ENCODE results near the gene ZNF143. TPM values are rescaled to one million over a fixed set of nuclear protein-coding genes. Genes with fewer than 3 reads are reported as not detected.

ZNF143 gene
- total and polyA plus RNA-seq, 2 donors: 27.2 to 36.6 TPM

DNA sequence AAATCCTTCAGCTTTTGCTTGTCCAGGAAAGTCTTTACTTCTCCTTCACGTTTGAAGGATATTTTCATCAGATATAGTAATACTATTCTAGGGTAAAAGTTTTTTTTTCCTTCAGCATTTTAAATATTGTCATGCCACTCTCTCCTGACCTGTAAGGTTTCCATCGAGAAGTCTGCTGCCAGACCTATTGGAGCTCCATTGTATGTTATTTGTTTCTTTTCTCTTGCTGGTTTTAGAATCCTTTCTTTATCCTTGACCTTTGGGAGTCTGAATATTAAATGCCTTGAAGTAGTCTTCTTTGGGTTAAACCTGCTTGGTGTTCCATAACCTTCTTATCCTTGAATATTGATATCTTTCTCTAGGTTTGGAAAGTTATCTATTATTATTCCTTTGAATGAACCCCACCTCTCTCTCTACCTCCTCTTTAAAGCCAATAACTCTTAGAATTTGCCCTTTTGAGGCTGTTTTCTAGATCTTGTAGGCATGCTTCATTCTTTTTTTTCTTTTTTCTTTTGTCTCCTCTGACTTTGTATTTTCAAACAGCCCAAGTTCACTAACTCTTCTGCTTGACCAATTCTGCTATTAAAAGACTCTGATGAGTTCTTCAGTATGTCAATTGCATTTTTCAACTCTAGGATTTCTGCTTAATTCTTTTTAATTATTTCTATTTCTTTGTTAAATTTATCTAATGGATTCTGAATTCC is 100.6 kb downstream of the ZNF143 start:
- over 99% methylated on average over 2 of the region's 2 CpGs for WGBS
- Histone ChIP-seq H3K36me3 (ENCODE audit: control insufficient read depth in 2 of 2, insufficient read depth in 2 of 2, low read length in 1 of 2) (no peaks in the 10 kb centered on the region), H3K9me3 (ENCODE audit: control insufficient read depth in 2 of 2, insufficient read depth in 1 of 2, low read length in 1 of 2) (peaks cover 0 to 3% of the 10 kb centered on the region in 2 donors), H3K4me1 (ENCODE audit: control insufficient read depth in 2 of 2, insufficient read depth in 2 of 2, low read length in 2 of 2) (no peaks in the 10 kb centered on the region), H3K27me3 (ENCODE audit: control insufficient read depth in 2 of 2, insufficient read depth in 1 of 2, low read length in 1 of 2) (no peaks in the 10 kb centered on the region), H3K4me3 (ENCODE audit: low read length in 2 of 2) (no peak overlapping the region), H3K27ac (ENCODE audit: low read depth in 1 of 2, low read length in 1 of 2) (no peak overlapping the region)
- no peak for DNase-seq (ENCODE audit: low read depth in 6 of 9, low spot score in 9 of 9)

DNA sequence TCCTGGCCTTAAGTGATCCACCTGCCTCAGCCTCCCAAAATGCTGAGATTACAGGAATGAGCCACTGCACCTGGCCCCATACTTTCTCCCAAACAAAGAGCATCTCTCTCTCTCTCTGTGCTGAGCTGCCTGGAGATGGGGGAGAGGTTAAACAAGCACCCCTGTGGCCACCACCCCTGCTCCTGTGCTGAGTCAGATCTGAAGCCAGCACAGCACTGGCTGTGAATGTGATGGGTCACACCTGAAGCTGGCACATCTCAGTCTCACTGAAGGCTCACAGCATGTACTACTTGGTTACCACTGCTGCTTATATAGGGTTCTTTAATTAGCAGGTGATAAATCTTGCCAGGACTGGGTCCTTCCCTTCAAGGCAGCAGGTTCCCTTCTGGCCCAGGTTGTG is 101.9 kb downstream of the ZNF143 start:
- H3K27ac ChIP-seq (ENCODE audit: low read depth in 1 of 2, low read length in 1 of 2): no peak overlapping the region
- DNase-seq (ENCODE audit: low read depth in 6 of 9, low spot score in 9 of 9): no peak
- H3K4me1 ChIP-seq (ENCODE audit: control insufficient read depth in 2 of 2, insufficient read depth in 2 of 2, low read length in 2 of 2): no peaks in the 10 kb centered on the region
- no peak overlapping the region for H3K4me3 ChIP-seq (ENCODE audit: low read length in 2 of 2)
- no peaks in the 10 kb centered on the region for H3K36me3 ChIP-seq (ENCODE audit: control insufficient read depth in 2 of 2, insufficient read depth in 2 of 2, low read length in 1 of 2)
- no peaks in the 10 kb centered on the region for H3K27me3 ChIP-seq (ENCODE audit: control insufficient read depth in 2 of 2, insufficient read depth in 1 of 2, low read length in 1 of 2)
- H3K9me3 ChIP-seq (ENCODE audit: control insufficient read depth in 2 of 2, insufficient read depth in 1 of 2, low read length in 1 of 2): peaks cover 0 to 3% of the 10 kb centered on the region in 2 donors

DNA sequence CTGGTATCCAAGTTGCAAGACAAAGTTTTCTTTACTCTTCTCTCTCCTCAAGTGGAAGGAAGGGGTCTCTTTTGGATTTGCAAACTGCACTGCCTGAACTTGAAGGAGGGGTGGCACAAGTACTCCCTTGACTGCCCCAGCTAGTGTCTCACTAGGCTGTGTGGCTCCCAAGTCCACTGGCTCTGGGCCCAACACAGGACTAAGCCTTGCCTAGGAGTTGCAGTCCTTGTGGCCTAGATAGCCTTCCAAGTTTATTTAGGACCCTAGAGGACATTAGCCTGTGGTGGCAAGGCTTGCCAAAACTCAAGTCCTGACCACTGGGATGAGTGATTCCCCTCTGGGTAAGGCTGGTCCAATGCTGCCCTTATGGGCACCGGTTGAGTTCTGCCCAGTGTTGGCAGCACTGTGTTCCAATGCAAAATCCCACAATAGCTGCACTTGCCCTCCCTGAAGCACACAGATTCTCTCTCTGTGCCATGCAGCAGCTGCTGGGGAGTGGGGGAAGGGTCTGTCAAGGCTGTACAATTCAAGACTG is 102.5 kb downstream of the ZNF143 start:
- H3K9me3 ChIP-seq (ENCODE audit: control insufficient read depth in 2 of 2, insufficient read depth in 1 of 2, low read length in 1 of 2): peaks cover 0 to 3% of the 10 kb centered on the region in 2 donors

DNA sequence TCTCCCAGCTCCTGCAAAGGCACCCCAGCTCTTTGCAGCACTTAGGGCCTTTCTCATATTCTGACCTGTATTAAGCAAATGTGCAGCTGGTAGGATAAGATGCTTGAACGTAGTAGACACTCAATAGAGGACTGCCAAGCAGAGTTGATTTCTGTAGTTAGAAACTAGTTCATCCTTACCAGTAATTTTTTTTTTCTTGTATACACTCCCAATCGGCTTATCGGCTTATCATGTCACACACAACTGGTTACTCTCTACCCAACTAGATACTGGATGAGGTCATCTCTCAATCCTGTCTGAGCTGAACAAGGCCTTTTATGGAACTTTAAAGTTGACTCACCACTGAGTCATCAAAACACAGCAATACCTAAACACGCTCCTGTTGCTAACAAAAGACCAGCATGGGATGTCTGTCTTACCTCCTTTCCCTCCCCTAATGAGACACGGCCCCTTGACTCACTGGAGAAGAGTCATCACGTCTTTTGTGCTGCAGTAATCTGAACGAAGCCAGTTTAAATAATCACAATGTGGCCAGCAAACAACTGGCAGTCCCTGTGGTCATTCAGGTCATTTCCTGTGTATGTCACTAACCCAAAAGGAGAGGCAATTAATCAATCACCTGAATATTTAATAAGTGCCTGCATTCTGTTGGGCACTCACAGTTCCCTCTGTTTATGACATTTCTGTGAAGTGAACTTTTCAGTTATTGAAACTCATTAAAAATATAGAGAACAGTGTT is 105.2 kb downstream of the ZNF143 start:
- DNase-seq (ENCODE audit: low read depth in 6 of 9, low spot score in 9 of 9): no peak
- WGBS: 78% methylated on average over 7 of the region's 7 CpGs
- H3K27ac ChIP-seq (ENCODE audit: low read depth in 1 of 2, low read length in 1 of 2): no peak overlapping the region
- no peak overlapping the region for H3K4me3 ChIP-seq (ENCODE audit: low read length in 2 of 2)
- H3K36me3 ChIP-seq (ENCODE audit: control insufficient read depth in 2 of 2, insufficient read depth in 2 of 2, low read length in 1 of 2): no peaks in the 10 kb centered on the region
- peaks cover 0 to 5% of the 10 kb centered on the region in 2 donors for H3K4me1 ChIP-seq (ENCODE audit: control insufficient read depth in 2 of 2, insufficient read depth in 2 of 2, low read length in 2 of 2)
- H3K9me3 ChIP-seq (ENCODE audit: control insufficient read depth in 2 of 2, insufficient read depth in 1 of 2, low read length in 1 of 2): peaks cover 0 to under 1% of the 10 kb centered on the region in 2 donors
- no peaks in the 10 kb centered on the region for H3K27me3 ChIP-seq (ENCODE audit: control insufficient read depth in 2 of 2, insufficient read depth in 1 of 2, low read length in 1 of 2)

More for the DNA sequence above, 102.5 kb downstream of the ZNF143 start:
- Histone ChIP-seq H3K4me3 (ENCODE audit: low read length in 2 of 2) (no peak overlapping the region), H3K27me3 (ENCODE audit: control insufficient read depth in 2 of 2, insufficient read depth in 1 of 2, low read length in 1 of 2) (no peaks in the 10 kb centered on the region), H3K36me3 (ENCODE audit: control insufficient read depth in 2 of 2, insufficient read depth in 2 of 2, low read length in 1 of 2) (no peaks in the 10 kb centered on the region), H3K27ac (ENCODE audit: low read depth in 1 of 2, low read length in 1 of 2) (no peak overlapping the region), H3K4me1 (ENCODE audit: control insufficient read depth in 2 of 2, insufficient read depth in 2 of 2, low read length in 2 of 2) (no peaks in the 10 kb centered on the region)
- no peak for DNase-seq (ENCODE audit: low read depth in 6 of 9, low spot score in 9 of 9)
- 98% methylated on average over 1 of the region's 1 CpG for WGBS

DNA sequence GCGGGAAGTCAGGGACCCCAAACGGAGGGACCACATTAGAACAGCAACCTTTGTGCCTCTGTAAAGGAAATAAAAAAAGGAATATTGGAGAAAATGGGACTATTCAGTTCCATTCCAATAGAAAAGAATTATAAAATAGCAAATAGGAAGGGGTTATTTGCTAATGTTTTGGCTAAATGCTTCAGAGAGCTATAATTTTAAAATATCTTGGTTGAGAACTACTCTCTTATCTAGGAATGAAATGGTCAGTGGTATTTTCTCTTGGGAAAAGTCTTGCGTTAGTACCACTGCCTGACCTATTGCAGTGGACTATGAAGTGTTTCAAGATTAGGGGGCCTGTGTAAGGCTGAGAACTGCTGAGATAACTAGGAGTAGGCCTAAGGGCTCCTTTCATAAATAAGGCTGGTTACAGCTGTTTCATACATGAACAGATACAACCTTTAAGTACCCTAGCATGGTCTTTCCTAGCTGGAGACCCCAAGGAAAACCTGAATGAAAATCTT is 105.8 kb downstream of the ZNF143 start:
- H3K9me3 ChIP-seq (ENCODE audit: control insufficient read depth in 2 of 2, insufficient read depth in 1 of 2, low read length in 1 of 2): no peaks in the 10 kb centered on the region
- peaks cover 0 to 5% of the 10 kb centered on the region in 2 donors for H3K4me1 ChIP-seq (ENCODE audit: control insufficient read depth in 2 of 2, insufficient read depth in 2 of 2, low read length in 2 of 2)
- H3K4me3 ChIP-seq (ENCODE audit: low read length in 2 of 2): no peak overlapping the region
- no peaks in the 10 kb centered on the region for H3K27me3 ChIP-seq (ENCODE audit: control insufficient read depth in 2 of 2, insufficient read depth in 1 of 2, low read length in 1 of 2)
- DNase-seq (ENCODE audit: low read depth in 6 of 9, low spot score in 9 of 9): no peak
- WGBS: 96% methylated on average over 3 of the region's 3 CpGs
- H3K27ac ChIP-seq (ENCODE audit: low read depth in 1 of 2, low read length in 1 of 2): no peak overlapping the region
- no peaks in the 10 kb centered on the region for H3K36me3 ChIP-seq (ENCODE audit: control insufficient read depth in 2 of 2, insufficient read depth in 2 of 2, low read length in 1 of 2)

DNA sequence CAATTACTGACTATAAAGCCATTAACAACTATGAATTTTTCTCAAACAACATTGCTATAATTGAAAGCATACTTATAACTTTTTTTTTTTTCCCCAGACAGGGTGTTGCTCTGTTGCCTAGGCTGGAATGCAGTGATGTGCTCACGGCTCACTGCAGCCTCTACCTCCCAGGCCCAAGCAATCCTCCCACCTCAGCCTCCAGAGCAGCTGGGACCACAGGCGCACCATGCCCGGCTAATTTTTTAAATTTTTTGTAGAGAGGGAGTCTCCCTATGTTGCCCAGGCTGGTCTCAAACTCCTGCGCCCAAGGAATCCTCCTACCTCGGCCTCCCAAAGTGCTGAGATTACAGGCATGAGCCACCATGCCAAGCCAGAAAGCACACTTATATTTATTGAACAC is 106.6 kb downstream of the ZNF143 start:
- H3K4me1 ChIP-seq (ENCODE audit: control insufficient read depth in 2 of 2, insufficient read depth in 2 of 2, low read length in 2 of 2): peaks cover 2 to 5% of the 10 kb centered on the region in 2 donors
- H3K27ac ChIP-seq (ENCODE audit: low read depth in 1 of 2, low read length in 1 of 2): no peak overlapping the region
- DNase-seq (ENCODE audit: low read depth in 6 of 9, low spot score in 9 of 9): no peak
- WGBS: 98% methylated on average over 5 of the region's 5 CpGs
- H3K4me3 ChIP-seq (ENCODE audit: low read length in 2 of 2): no peak overlapping the region
- H3K27me3 ChIP-seq (ENCODE audit: control insufficient read depth in 2 of 2, insufficient read depth in 1 of 2, low read length in 1 of 2): no peaks in the 10 kb centered on the region
- H3K36me3 ChIP-seq (ENCODE audit: control insufficient read depth in 2 of 2, insufficient read depth in 2 of 2, low read length in 1 of 2): no peaks in the 10 kb centered on the region
- no peaks in the 10 kb centered on the region for H3K9me3 ChIP-seq (ENCODE audit: control insufficient read depth in 2 of 2, insufficient read depth in 1 of 2, low read length in 1 of 2)

DNA sequence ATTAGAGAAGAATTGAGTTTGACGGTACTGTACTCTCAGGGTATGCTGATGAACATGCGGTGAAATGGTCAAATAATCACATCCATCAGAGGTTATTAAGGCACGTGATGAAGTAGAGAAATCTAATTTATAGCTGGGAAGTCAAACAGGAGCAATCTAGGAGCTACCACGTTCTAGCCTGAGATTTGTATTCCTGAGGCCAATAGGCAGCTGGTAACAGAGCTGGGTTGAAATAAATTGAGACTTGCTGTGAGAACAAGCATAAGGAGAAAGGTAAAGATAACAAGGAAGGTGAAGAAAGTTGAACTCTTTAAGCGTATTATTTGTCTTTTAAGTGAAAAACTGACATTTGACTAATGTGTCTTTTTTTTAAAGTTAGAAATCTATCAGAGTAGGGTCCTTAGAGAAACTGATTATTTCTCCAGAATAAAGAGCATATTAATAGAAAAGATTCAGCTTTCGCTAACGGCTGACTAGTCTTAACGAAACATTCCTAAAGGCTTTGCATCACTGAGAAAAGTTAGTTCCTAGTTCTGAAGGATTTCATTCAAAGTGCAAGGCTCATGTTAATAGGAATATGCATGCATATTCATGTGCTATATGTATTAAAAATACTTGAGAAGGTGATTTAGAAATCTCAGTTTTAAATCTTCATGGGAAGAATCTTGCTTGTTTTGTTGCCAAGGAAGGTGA is 107.5 kb downstream of the ZNF143 start:
- no peak overlapping the region for H3K27ac ChIP-seq (ENCODE audit: low read depth in 1 of 2, low read length in 1 of 2)
- peaks cover 0 to 4% of the 10 kb centered on the region in 2 donors for H3K27me3 ChIP-seq (ENCODE audit: control insufficient read depth in 2 of 2, insufficient read depth in 1 of 2, low read length in 1 of 2)
- 90% methylated on average over 8 of the region's 8 CpGs for WGBS
- H3K4me3 ChIP-seq (ENCODE audit: low read length in 2 of 2): no peak overlapping the region
- peaks cover 2 to 5% of the 10 kb centered on the region in 2 donors for H3K4me1 ChIP-seq (ENCODE audit: control insufficient read depth in 2 of 2, insufficient read depth in 2 of 2, low read length in 2 of 2)
- no peaks in the 10 kb centered on the region for H3K9me3 ChIP-seq (ENCODE audit: control insufficient read depth in 2 of 2, insufficient read depth in 1 of 2, low read length in 1 of 2)
- no peak for DNase-seq (ENCODE audit: low read depth in 6 of 9, low spot score in 9 of 9)
- H3K36me3 ChIP-seq (ENCODE audit: control insufficient read depth in 2 of 2, insufficient read depth in 2 of 2, low read length in 1 of 2): no peaks in the 10 kb centered on the region

DNA sequence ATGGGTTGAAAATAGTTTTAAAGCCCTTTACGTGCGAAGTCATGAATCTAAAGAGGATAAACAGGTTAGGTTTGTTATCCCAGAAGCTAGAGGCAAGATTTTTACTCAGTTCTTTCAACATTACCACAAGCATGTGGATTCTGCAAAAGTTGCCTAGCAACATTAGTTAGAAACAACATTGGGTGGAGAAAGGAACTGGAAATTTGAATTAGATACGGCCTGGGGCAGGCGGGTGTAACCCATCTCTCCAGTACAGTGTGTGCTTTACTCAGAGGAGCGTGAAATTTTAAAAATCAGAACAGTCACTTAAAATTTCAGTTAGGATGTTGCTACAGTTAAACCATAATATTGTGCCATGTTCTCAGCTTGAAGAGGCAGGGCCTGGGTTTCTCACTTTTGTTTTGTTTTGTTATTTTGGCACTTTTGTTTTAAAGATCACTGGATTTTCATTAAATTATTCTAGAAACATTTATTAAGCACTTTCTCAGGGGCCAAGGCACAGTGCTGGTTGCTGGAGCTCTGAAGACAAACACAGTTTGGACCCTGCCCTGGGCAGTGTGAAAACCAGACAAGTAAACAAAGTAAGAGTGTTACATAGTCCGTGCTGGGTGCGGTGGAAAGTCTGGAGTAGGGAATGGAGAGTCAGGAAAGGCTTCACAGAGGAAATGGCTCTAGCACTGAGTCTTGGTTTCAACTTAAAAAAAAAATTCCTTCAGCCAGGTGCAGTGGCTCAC is 108.2 kb downstream of the ZNF143 start:
- 80% methylated on average over 7 of the region's 7 CpGs for WGBS
- peak overlapping the region; percentile 64 to 65 for H3K27ac ChIP-seq (ENCODE audit: low read depth in 1 of 2, low read length in 1 of 2)
- peak in 1 of 9 donors; percentile 32 for DNase-seq (ENCODE audit: low read depth in 6 of 9, low spot score in 9 of 9)
- H3K4me1 ChIP-seq (ENCODE audit: control insufficient read depth in 2 of 2, insufficient read depth in 2 of 2, low read length in 2 of 2): peaks cover 2 to 5% of the 10 kb centered on the region in 2 donors
- no peak overlapping the region for H3K4me3 ChIP-seq (ENCODE audit: low read length in 2 of 2)
- no peaks in the 10 kb centered on the region for H3K36me3 ChIP-seq (ENCODE audit: control insufficient read depth in 2 of 2, insufficient read depth in 2 of 2, low read length in 1 of 2)
- H3K9me3 ChIP-seq (ENCODE audit: control insufficient read depth in 2 of 2, insufficient read depth in 1 of 2, low read length in 1 of 2): no peaks in the 10 kb centered on the region
- peaks cover 0 to 4% of the 10 kb centered on the region in 2 donors for H3K27me3 ChIP-seq (ENCODE audit: control insufficient read depth in 2 of 2, insufficient read depth in 1 of 2, low read length in 1 of 2)

Data from thymus (tissue), 11 donors.